HepG2 (cell line): ENCODE results near the gene CHST11.

Experiments
- BRD4 ChIP-seq: sonication (generic); formaldehyde crosslinking; IDR thresholded peaks from 2 replicates; pipeline ENCODE4 v1.4.0; 2020; ENCODE audit warnings: missing genetic modification reagents
- GABPA ChIP-seq, 2 experiments: IDR thresholded peaks; 2 replicates each; pipeline ENCODE4 v1.6.1; 2011 to 2016; ENCODE audit warnings: low read depth in 2 of 2, low read length in 1 of 2, missing biosample characterization in 1 of 2, missing genetic modification characterization in 1 of 2
- MTA3 ChIP-seq: sonication (generic); formaldehyde crosslinking; IDR thresholded peaks from 2 replicates; pipeline ENCODE4 v1.4.0; 2020; ENCODE audit warnings: missing genetic modification reagents
- RFX5 ChIP-seq: IDR thresholded peaks from 2 replicates; pipeline ENCODE4 v1.6.1; 2011; ENCODE audit warnings: low read depth, low read length, improper control_type of control experiment
- SMARCC2 ChIP-seq: fragments of 450-650 bp; IDR thresholded peaks from 2 replicates; pipeline ENCODE4 v1.6.1; 2017; ENCODE audit warnings: antibody characterized with exemption, mild to moderate bottlenecking
- SNAPC5 ChIP-seq: sonication (generic); formaldehyde crosslinking; IDR thresholded peaks from 2 replicates; pipeline ENCODE4 v1.8.1; 2023; ENCODE audit warnings: mild to moderate bottlenecking, missing genetic modification reagents, borderline replicate concordance
- THAP8 ChIP-seq: sonication (generic); formaldehyde crosslinking; IDR thresholded peaks from 2 replicates; pipeline ENCODE4 v1.5.1; 2020; ENCODE audit warnings: missing genetic modification reagents, mild to moderate bottlenecking, borderline replicate concordance
- ZNF124 ChIP-seq: sonication (generic); formaldehyde crosslinking; IDR thresholded peaks from 2 replicates; pipeline ENCODE4 v1.4.0; 2020; ENCODE audit warnings: missing genetic modification reagents
- ZNF704 ChIP-seq: sonication (generic); formaldehyde crosslinking; IDR thresholded peaks from 2 replicates; pipeline ENCODE4 v1.8.1; 2023; ENCODE audit warnings: mild to moderate bottlenecking, inconsistent platforms, moderate library complexity, missing genetic modification reagents, borderline replicate concordance
- ZNF891 ChIP-seq: sonication (generic); formaldehyde crosslinking; IDR thresholded peaks from 2 replicates; pipeline ENCODE4 v1.5.0; 2020; ENCODE audit warnings: mild to moderate bottlenecking, missing genetic modification reagents

GRCh38 chr12:104709692-104710435, 253.1 kb downstream of the CHST11 start:
- no peak for TF ChIP-seq ZNF891 (CRISPR knock-in tag)
- no peak for TF ChIP-seq ZNF124 (CRISPR knock-in tag)
- TF ChIP-seq GABPA (IDR thresholded peaks at IDR 0.05; ENCODE audit: low read depth, low read length) = no peak
- no peak for TF ChIP-seq GABPA (CRISPR knock-in tag; IDR thresholded peaks at IDR 0.05; ENCODE audit: low read depth)
- no peak for TF ChIP-seq SNAPC5 (CRISPR knock-in tag)
- TF ChIP-seq THAP8 (CRISPR knock-in tag) = no peak
- TF ChIP-seq BRD4 (CRISPR knock-in tag) = no peak
- no peak for TF ChIP-seq MTA3 (CRISPR knock-in tag)
- TF ChIP-seq ZNF704 (CRISPR knock-in tag) = no peak
- no peak for TF ChIP-seq SMARCC2
- TF ChIP-seq RFX5 = no peak
